Osteocyte (in vitro differentiated cells): Measurements from ENCODE around the gene ZDHHC3. TPM values are rescaled to one million over a fixed set of nuclear protein-coding genes. Genes with fewer than 3 reads are reported as not detected.
"Not testable (repeated sequence)": the region's sequence is repeated elsewhere in the genome, so short reads cannot be mapped to it uniquely, and the experiment has no call there.

ENCODE experiments used
- DNase-seq: peaks from one replicate; pipeline ENCODE4 v3.0.0; 2021; ENCODE audit warnings: mixed read lengths; ENCODE audit not compliant: unreplicated experiment; ENCODE audit errors: extremely low spot score
- H3K27ac Mint-ChIP-seq: one replicate; pipeline ENCODE4 v1.8.0; 2021; ENCODE audit warnings: mild to moderate bottlenecking, mixed read lengths; ENCODE audit not compliant: unreplicated experiment
- H3K27me3 Mint-ChIP-seq: one replicate; pipeline ENCODE4 v1.8.0; 2021; ENCODE audit warnings: mixed read lengths; ENCODE audit not compliant: unreplicated experiment
- H3K36me3 Mint-ChIP-seq: one replicate; pipeline ENCODE4 v1.8.0; 2021; ENCODE audit warnings: mixed read lengths; ENCODE audit not compliant: unreplicated experiment
- H3K4me1 Mint-ChIP-seq: one replicate; pipeline ENCODE4 v1.8.0; 2021; ENCODE audit warnings: mixed read lengths; ENCODE audit not compliant: unreplicated experiment
- H3K4me3 Mint-ChIP-seq: one replicate; pipeline ENCODE4 v1.8.0; 2021; ENCODE audit warnings: mild to moderate bottlenecking, moderate library complexity, mixed read lengths; ENCODE audit not compliant: unreplicated experiment
- H3K9me3 Mint-ChIP-seq: one replicate; pipeline ENCODE4 v1.8.0; 2021; ENCODE audit warnings: mixed read lengths; ENCODE audit not compliant: unreplicated experiment
- total RNA-seq: library from RNA; stranded (reverse); gene quantifications from 2 replicates; pipeline ENCODE4 v1.2.1, GENCODE V29; 2021
- TF ChIP-seq, protein P1 (sequence below): fragments of 200-600 bp; sonication (generic); IDR thresholded peaks from 2 replicates; pipeline ENCODE4 v1.5.0; 2021; ENCODE audit warnings: antibody characterized with exemption, mild to moderate bottlenecking, moderate library complexity

ZDHHC3 gene
- total RNA-seq, 1 donor from 2014 or later: 96.6 TPM

DNA sequence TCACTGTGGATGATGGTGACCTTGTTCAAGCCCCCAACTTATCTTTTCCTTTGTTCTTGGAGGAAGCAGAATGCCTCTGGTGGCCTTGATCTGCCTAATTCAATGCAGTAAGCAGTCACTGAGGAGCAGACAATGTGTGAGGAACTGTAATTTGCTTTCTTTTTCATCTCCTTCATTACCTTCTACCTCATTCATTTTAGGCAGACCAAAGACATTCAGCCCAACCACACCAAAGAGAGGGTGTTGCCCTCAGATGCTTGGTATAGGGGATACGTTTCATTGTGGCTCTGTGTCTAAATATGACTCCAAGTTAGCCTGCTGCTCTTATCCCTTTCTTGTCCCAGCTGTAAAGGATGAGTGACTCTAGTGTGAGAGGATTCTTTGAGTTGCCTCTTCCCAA, 15.4 kb upstream of the ZDHHC3 start:
- TF ChIP-seq, protein P1, sequence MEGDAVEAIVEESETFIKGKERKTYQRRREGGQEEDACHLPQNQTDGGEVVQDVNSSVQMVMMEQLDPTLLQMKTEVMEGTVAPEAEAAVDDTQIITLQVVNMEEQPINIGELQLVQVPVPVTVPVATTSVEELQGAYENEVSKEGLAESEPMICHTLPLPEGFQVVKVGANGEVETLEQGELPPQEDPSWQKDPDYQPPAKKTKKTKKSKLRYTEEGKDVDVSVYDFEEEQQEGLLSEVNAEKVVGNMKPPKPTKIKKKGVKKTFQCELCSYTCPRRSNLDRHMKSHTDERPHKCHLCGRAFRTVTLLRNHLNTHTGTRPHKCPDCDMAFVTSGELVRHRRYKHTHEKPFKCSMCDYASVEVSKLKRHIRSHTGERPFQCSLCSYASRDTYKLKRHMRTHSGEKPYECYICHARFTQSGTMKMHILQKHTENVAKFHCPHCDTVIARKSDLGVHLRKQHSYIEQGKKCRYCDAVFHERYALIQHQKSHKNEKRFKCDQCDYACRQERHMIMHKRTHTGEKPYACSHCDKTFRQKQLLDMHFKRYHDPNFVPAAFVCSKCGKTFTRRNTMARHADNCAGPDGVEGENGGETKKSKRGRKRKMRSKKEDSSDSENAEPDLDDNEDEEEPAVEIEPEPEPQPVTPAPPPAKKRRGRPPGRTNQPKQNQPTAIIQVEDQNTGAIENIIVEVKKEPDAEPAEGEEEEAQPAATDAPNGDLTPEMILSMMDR: no peak
- Mint-ChIP-seq H3K27ac (no peak overlapping the region), H3K36me3 (peaks cover 24% of the 10 kb centered on the region), H3K27me3 (no peaks in the 10 kb centered on the region), H3K9me3 (no peaks in the 10 kb centered on the region), H3K4me1 (peaks cover 43% of the 10 kb centered on the region), H3K4me3 (no peak overlapping the region)
- DNase-seq: no peak

DNA sequence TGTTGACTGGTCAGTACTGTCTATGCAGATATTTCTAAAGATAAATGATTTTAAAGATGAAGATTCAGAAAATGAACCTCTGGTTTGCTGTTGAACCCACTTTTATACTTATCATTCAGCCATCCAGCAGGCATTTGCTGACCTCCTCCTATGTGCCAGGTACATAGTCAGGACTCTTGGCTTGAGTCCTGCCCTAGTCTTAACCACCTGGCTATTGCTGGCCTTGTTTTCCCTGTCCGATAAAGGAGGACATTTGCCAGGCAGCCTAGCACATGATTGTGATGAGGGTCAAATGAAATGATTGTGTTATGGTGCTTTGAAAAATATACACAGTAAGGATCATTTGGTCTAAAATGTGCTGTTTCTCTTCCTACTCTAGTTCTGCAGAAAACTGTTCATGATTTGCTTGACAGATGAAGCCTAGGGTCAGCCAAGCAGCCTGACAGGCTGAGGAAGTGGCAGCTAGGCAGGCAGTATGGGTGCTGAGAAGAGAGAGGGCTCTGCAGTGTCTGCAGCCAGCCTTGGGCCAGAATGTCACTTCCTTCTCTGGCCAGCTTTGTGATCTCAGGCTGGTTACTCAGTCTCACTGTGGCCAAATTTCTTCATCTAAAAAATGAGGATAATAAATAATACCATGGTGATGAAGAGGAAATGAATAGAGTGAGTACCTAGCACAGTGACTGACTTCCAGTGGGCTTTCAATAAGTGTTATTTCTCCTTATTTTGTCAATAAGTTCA, 13.8 kb upstream of the ZDHHC3 start:
- Mint-ChIP-seq H3K27me3 (no peaks in the 10 kb centered on the region), H3K27ac (no peak overlapping the region), H3K36me3 (peaks cover 33% of the 10 kb centered on the region), H3K4me3 (no peak overlapping the region), H3K4me1 (peaks cover 28% of the 10 kb centered on the region), H3K9me3 (no peaks in the 10 kb centered on the region)
- DNase-seq: no peak
- TF ChIP-seq, protein P1: no peak

DNA sequence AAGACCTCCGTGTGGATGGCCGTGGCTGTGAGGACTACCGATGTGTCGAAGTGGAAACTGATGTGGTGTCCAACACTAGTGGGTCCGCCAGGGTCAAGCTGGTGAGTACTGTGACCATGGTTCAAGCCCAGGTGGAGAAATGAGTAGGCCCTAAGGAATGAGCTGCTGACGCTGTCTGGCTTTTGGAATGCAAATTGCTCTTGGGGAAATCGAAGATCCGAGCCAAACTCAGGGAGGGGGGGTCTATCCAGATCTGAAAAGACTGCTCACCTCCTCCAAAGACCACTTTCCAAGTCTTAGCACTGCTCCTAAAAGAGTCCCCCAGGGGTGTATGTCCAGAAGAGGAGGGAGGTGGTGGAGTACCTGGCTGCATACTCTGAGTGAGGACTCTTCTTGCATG, 13.2 kb upstream of the ZDHHC3 start:
- peaks cover 33% of the 10 kb centered on the region for H3K36me3 Mint-ChIP-seq
- no peak for DNase-seq
- H3K27ac Mint-ChIP-seq: no peak overlapping the region
- TF ChIP-seq, protein P1: no peak
- H3K27me3 Mint-ChIP-seq: no peaks in the 10 kb centered on the region
- H3K9me3 Mint-ChIP-seq: no peaks in the 10 kb centered on the region
- peaks cover 21% of the 10 kb centered on the region for H3K4me1 Mint-ChIP-seq
- H3K4me3 Mint-ChIP-seq: no peak overlapping the region

DNA sequence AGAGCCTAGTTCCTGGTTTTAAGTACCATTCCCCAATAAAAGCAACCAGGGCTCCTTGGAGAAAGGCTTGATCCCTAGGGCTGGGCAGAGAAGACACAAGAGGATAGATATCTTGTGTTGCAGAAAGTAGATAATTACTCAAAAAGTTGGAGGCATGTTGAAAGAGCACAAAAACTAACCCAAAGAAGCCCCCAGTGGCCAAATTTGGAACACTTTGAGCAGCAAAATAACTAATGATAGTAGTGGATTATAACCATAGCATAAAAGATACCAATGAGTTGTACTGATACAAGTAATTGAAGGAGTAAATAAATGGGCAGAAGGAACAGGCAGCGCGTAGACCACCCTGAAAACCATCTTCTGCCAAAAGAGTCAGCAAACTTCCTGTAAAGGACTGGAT, 12.1 kb upstream of the ZDHHC3 start:
- Mint-ChIP-seq H3K27ac (no peak overlapping the region), H3K27me3 (no peaks in the 10 kb centered on the region), H3K4me3 (no peak overlapping the region), H3K4me1 (peaks cover 20% of the 10 kb centered on the region), H3K36me3 (peaks cover 33% of the 10 kb centered on the region), H3K9me3 (no peaks in the 10 kb centered on the region)
- TF ChIP-seq, protein P1: peak; percentile 52
- DNase-seq: no peak

DNA sequence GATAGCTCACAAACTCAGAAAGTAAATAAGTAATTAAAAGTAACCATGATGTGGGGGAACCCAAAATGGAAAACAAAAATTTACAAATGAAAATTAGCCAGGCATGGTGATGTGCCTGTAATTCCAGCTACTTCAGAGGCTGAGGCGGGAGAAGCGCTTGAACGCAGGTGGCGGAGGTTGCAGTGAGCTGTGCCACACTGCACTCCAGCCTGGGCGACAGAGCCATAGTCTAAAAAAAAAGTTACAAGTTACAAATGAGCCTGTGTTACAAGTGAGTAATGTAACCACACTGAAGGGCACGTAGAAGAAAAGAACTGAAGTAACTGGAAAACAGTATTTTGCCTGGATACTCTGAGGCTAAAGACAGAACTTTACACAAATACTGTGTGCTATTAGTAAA, 11.4 kb upstream of the ZDHHC3 start:
- H3K9me3 Mint-ChIP-seq: no peaks in the 10 kb centered on the region
- peaks cover 30% of the 10 kb centered on the region for H3K36me3 Mint-ChIP-seq
- TF ChIP-seq, protein P1: no peak

DNA sequence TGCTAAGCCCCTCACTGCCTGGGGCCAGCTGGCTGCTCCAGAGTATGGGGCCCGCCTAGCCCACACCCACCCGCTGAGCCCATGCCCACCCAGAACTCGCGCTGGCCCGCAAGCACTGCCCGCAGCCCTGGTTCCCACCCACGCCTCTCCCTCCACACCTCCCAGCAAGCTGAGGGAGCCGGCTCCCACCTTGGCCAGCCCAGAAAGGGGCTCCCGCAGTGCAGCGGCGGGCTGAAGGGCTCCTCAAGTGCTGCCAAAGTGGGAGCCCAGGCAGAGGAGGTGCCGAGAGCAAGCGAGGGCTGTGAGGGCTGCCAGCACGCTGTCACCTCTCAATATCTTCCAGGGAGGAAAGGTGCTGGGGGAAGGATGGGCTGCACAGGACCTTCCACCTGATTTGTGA, 10.4 kb upstream of the ZDHHC3 start:
- not testable (repeated sequence) for DNase-seq, H3K27me3 Mint-ChIP-seq, H3K27ac Mint-ChIP-seq, H3K9me3 Mint-ChIP-seq, H3K4me3 Mint-ChIP-seq
- peaks cover 26% of the 10 kb centered on the region for H3K36me3 Mint-ChIP-seq
- peaks cover 22% of the 10 kb centered on the region for H3K4me1 Mint-ChIP-seq

More for the DNA sequence above, 11.4 kb upstream of the ZDHHC3 start:
- Mint-ChIP-seq H3K4me3 (no peak overlapping the region), H3K27me3 (no peaks in the 10 kb centered on the region), H3K27ac (no peak overlapping the region), H3K4me1 (peaks cover 19% of the 10 kb centered on the region)
- no peak for DNase-seq
